ENCODE data around the gene EPC2.

Gene EPC2, protein sequence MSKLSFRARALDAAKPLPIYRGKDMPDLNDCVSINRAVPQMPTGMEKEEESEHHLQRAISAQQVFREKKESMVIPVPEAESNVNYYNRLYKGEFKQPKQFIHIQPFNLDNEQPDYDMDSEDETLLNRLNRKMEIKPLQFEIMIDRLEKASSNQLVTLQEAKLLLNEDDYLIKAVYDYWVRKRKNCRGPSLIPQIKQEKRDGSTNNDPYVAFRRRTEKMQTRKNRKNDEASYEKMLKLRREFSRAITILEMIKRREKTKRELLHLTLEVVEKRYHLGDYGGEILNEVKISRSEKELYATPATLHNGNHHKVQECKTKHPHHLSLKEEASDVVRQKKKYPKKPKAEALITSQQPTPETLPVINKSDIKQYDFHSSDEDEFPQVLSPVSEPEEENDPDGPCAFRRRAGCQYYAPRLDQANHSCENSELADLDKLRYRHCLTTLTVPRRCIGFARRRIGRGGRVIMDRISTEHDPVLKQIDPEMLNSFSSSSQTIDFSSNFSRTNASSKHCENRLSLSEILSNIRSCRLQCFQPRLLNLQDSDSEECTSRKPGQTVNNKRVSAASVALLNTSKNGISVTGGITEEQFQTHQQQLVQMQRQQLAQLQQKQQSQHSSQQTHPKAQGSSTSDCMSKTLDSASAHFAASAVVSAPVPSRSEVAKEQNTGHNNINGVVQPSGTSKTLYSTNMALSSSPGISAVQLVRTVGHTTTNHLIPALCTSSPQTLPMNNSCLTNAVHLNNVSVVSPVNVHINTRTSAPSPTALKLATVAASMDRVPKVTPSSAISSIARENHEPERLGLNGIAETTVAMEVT

DNA sequence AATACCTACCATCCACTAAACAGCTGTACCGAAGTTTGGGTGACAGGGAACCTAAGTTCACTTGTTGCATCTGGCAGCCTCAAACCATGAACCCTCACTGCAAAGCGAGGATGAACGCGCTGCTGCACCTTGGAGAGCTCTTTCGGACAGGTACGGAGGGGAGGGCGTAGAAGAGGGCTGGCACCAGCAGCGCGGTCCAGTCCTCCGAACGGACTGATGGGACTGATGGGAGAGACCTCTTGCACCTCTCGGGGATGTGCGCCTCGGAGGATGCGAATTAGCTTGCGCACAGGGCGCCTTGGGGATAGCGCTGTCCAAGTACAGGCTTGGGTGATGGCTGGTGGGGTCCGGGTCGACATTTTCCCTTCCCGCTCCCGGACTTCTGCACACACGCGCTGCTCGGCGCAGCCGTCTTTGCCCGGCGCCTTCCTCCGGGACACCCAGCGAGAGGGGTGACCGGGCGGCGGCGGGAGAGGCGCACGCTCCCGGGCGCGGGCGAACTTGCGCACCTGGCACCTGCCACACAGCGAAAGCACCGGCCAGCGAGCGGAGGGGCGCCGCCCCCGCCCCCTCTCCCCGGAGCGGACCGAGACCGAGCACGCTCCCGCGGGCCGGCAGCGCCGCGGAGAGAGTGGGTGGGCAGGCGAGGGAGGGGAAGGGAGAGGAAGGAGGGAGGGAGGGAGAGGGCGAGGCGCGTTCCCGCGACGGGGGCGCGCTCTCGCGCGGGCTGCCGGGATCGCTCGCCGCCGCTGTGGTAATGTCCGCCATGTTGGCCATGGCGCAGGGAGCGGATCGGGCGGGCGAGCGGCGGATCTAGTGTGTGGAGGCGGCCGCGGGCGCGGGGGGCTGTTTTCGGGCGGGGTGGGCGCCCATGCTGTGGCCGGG is at the start of gene EPC2:
Gene EPC2 (plus strand): TSS at position 754 of the 885 bp plus-strand sequence. CDS start 267 bp downstream, outside the sequence.
- peak; percentile 81 for DNase-seq (ENCODE audit: low read depth)

DNA sequence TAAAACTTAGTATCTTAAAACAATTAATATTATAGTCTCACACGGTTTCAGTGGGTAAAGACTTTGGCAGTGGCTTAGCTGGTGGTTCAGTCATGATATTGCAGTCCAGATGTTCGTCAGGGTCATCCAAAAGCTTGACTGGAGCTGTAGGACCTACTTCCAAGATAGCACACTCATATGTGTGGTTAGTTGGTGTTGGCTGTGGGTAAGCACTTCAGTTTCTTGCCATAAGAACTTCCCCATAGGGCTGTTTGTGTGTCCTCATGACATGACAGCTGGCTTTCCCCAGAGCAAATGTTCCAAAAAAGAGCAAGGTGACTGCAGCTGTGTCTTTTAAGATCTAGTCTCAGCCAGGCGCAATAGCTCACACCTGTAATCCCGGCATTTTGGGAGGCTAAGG is 48.5 kb upstream of the EPC2 start:
- no peak for DNase-seq (ENCODE audit: low read depth)

DNA sequence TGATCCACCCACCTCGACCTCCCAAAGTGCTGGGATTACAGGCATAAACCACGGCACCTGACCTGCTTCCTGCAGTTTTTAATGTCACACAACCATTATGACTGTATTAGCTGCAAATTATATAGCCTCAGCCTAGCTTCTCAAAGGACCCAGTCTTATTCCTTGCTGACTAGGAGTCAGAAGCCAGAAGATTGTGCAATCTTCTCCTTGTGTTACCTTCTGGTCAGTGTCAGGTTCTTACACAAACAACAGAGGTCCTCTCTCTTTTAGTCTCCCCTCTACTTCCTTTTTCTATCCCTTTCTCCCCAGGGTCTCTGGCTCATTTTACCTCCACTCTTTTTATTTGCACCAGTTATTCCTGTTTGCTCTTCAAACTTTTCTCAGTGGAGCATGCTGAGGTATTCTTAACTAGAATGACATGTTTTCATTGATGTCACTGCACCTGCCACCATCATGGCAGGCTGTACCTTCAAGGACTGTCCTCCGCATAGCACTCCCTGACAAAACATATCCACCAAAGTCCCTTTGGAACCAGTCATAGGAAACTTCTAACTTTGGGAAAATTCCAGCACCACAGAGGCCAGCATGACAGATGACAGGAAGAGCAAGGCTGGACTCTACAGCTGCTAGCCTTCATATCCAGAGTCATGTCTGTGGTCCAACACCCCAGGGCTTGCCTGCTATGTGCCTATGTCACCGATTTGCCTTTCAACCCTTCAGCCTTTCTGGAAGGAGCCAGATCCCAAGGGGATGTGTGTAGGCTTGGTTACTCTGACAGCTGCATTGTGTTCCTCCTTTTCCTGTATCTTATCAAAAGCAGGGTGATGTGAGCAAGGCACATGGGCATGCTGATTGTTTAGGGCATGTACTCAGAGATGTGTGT is 45.2 kb upstream of the EPC2 start:
- DNase-seq (ENCODE audit: low read depth): no peak

DNA sequence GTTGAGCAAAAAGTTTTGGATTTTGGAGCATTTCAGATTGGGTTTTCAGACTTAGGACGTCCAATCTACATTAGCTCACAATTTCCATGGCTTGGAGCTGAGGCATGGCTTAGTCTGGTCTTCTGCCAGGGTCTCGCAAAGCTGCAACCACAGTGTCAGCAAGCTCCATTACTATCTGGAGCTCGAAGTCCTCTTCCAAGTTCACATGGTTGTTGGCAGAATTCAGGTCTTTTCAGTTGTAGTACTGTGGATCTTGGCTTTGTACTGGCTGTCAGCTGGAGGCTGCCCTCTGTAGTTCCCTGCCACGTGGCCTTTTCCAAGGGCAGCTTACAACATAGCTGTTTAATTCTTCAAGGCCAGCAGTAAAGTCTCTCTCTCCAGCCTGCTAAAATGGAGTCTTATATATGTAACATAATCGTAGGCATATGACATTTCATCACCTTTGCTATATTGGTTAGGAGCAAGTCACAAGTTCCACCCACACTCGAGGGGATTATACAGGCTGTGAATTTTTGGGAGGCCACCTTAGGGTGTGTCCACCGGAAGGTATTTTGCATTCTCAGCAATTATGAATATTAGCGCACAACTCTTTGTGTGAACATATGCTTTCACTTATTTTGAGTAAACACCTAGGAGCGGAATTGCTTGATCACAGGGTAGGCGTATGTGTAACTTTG is 41.5 kb upstream of the EPC2 start:
- no peak for DNase-seq (ENCODE audit: low read depth)

DNA sequence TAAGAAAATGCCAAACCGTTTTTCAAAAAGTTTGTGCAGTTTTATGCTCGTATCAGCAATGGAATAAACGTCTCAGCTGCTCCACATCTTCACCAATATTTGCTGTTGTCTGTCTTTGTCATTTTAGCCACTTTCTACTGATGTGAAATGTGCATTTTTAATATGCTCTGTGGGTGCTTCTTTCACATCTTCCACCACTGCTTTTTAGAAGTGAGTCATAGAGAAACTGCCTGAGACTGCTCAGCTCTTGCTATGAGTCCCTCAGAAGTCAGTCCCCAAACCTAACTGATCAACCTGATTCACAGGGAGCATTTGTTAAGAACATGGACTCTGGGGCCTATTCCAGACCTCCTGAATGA is 41.0 kb upstream of the EPC2 start:
- no peak for DNase-seq (ENCODE audit: low read depth)

DNA sequence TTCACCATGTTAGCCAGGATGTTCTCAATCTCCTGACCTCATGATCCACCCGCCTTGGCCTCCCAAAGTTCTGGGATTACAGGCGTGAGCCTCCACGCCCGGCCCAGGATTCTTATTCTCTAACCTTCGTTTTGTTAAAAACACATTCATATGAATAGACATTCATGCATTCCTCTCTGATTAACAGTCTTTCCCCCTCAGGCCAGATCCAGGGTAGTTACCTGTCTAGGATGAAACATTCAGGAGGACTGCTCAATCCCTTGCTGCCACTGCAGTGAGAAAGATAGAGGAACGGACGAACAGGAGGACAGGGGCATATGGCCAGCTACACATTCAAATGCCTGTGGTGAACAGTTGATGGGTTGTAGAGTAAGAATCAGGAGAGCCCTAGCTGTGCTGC is 39.6 kb upstream of the EPC2 start:
- DNase-seq (ENCODE audit: low read depth): no peak

DNA sequence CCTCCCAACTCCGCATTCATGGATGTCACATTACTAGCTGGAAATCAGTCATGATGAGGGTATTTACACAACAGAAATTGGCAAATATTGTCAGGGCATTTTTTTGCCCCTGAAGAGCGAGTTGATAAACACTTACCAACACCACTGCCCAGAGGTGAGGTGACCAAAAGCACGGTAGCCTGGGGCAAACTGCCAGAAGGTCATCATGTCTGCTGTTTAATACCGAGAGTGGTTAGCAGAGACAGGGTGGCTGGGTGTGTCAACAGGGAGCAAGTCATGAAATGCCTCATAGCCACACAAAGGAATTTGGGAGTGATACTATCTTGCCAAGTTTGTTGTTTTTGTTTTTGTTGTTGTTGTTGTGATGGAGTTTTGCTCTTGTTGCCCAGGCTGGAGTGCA is 37.0 kb upstream of the EPC2 start:
- DNase-seq (ENCODE audit: low read depth): no peak

DNA sequence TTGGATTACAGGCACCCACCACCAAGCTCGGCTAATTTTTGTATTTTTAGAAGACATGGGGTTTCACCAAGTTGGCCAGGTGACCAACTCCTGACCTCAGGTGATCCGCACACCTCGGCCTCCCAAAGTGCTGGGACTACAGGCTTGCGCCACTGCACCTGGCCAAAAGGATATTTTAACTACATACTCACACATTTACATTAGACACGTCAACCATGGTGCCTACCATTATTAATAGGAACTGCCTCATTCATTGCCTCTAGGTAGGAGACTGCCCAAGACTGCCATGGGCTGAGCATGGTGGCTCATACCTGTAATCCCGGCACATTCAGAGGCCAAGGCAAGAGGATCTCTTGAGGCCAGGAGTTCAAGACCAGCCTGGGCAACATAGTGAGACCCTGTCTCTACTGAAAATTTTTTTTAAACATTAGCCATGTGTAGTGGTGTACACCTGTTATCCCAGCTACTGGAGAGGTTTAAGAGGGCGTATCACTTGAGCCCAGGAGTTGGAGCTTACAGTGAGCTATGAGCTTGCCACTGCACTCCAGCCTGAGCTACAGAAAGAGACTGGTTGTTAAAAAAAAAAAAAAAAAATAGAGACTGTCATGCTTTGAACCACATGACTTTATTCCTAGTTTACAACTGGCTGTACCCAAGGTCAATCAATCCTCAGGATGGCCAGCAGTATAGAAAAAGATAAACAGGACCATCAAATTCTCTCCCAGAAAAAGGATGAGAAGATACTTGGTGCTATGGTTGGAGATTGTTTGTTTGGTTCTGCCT is 31.1 kb upstream of the EPC2 start:
- DNase-seq (ENCODE audit: low read depth): no peak

DNA sequence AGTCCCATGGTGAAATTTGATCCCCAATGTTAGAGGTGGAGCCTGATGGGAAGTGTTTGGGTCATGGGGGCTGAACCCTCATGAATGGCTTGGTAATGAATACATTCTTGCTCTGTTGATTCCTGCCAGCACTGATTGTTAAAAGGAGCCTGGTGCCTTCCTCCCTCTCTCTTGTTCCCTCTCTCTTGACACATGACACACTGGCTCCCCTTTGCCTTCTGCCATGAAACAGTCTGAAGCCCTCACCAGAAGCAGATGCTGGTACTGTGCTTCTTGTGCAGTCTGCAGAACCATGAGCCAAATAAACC is 30.6 kb upstream of the EPC2 start:
- peak; percentile 30 for DNase-seq (ENCODE audit: low read depth)

DNA sequence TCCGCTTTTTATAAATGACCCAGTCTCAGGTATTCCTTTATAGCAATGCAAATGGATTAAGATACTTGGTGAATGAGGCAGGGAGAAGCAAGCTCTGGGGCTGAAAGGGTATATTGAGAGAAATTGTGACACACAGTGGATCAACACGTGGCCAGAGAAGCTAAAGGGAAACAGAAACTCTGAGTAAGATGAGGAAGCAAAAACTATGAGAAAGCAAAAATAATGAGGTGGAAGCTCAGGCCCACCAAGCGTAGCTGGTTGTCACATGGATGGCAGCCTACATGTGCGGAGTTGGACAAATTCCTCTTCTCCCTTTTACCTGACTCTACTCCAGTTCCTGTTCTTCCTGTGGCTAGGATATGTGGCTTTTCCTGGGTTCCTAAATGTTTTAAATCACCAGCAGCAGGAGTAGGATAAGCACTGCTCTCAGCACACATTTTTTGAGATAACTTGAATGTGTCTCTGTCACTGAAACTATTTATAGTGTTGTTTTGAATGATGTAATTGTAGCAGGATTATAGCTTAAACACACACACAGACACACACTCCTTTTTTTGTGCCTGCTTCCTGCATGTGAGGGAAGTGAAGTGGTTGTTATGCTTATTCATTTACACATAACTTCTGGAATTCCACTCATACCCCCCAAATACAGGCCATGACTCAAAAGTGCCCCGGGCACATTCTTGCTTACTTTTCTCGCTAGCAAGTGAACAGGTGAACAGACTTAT is 30.1 kb upstream of the EPC2 start:
- no peak for DNase-seq (ENCODE audit: low read depth)

DNA sequence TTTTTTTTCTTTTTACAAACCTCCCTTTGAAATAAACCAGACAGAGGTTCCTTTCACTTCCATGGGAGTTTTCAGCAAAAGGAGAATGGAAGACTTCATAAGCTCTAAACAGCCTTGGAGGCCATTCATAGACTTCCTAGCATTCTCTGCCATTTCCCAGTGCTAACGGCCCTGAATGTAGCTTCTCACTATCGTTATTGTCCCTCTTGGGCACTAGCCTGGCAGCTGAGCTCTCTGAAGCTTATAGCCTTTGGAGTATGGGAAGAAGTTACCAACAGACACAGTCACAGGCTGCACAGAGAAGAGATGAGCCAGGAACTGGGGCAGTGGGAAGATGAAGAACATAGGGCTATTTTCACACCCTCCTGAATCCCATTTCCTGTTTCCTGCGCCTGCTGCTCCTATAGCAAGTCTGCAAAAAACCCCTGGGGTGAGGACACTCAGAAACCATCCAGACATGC is 29.1 kb upstream of the EPC2 start:
- no peak for DNase-seq (ENCODE audit: low read depth)

DNA sequence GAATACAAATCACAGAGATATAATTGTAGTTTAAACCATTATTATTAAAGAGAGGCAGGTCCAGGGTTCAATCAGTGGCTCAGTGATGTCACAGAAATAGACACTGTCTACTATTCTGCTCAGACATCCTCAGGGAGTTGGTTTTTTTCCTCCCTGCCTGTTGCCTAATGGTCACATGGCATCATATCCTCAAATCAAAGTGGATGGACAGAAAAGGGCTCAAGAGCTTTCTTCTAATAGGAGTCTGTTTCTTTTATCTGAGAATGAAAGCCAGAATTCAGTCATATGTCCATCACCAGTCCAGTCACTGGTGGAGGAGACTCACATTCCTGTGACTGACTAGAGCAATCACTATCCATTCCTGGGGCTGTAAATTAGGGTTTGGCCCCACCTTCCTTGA is 27.9 kb upstream of the EPC2 start:
- DNase-seq (ENCODE audit: low read depth): no peak

DNA sequence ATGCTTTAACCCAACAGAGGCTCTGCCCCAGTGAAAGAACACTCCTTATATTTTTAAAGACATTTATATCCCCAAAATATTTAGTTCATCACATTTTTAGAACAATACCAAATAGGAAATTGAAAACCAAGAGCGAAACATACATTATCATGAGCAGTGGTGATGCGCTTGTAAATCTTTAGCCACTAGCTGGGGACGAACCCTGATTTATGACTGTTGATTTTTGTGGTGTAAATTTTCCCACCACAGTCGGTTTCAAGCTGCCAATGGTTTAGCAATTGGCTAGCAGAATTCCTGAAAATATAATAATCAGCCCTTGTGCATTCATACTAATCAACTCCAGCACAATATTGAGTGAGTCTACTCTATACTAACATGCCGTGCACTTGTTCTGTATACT is 27.3 kb upstream of the EPC2 start:
- no peak for DNase-seq (ENCODE audit: low read depth)

DNA sequence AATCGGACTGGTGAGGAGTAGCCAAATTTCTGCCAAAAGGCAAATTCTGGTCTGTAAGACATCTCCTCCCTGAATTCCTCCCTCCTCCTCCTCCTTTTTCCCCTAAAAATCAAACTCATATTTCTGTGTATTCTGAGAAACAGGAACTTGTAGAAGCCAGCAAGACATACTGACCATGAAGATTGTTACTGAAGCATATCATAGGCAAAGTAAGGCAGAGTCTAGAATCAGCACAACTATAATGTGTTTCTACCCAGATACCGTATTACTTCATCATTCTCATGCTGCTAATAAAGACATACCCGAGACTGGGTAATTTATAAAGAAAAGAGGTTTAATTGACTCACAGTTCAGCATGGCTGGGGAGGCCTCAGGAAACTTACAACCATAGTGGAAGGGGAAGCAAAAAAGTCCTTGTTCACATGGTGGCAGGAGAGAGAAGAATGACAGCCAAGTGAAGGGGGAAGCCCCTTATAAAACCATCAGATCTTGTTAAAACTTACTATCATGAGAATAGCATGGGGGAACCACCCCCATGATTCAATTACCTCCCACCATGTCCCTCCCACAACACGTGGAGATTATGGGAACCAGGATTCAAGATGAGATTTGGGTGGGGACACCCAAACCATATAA is 24.9 kb upstream of the EPC2 start:
- DNase-seq (ENCODE audit: low read depth): no peak

DNA sequence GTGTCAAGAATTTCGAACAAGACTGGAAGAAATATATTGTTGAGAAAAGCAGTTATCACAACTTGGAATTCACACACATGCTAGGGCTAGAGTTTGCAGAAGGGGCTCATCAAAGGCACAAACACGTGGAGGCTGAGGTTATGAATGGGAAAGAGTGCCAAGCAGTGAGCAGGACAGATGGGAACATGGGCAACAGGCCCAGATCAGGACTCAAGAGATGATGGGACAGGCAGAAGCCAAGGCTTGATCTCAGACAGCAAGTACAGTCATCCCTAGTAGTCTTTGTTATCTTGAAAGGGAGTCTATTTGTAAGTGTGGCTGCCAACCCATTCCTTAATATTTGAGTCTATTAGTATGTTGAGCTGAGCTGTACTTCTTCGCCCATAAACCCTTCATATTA is 22.2 kb upstream of the EPC2 start:
- DNase-seq (ENCODE audit: low read depth): no peak

DNA sequence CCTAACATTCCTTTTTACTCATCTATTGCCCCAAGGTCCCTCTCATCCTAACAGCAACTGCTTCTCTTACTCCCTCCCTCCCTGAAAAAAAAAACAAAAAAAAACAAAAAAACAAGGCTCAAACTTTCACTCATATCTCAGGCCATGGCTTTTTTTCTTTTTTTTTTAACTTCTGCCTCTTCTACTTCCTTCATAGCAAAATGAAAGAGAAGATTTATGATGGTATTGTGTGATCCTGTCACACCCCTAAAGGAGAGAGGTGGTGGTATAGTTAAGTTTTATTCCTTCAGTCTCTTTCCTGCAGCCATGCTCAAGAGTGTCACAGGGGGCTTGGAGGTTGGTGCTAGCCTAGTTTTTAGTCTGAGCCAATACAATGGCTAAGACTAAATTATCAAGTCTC is 21.5 kb upstream of the EPC2 start:
- no peak for DNase-seq (ENCODE audit: low read depth)

DNA sequence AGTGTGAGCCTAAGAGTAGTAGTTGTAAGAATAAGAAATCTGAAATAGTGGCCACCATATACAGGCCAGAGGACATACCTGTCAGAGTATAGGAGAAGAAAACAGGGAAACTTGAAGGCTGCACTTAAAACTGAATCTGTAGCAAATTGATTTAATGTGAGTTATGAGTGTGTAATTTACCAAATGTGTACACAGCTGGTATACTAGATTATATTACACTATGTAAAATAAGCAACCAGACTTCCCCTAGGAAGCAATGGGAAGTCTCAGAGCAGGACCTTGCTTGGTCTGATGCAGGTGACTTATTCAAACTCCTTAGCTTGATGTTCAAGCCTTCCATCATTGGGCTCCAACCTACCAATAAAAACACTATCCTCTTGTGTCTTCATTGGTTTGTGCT is 17.3 kb upstream of the EPC2 start:
- no peak for DNase-seq (ENCODE audit: low read depth)

DNA sequence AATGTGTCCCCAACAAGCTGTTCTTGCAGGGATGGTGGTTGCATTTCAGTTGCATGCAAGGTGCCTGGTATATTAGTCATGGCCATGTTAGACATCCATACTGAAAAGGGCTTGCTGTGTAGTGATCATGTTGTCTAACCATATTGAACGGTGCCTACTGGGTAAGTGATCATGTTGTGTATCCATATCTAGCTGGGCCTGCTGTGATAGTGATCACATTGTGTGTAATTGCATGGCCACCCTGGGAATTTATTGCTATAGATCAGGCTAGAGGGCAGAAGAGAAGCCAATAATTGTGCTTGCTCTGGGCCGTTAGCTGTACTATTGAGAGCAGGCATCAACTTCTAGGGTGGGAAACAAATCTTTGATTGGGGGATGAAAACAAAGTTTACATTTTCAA is 9.8 kb upstream of the EPC2 start:
- no peak for DNase-seq (ENCODE audit: low read depth)

DNA sequence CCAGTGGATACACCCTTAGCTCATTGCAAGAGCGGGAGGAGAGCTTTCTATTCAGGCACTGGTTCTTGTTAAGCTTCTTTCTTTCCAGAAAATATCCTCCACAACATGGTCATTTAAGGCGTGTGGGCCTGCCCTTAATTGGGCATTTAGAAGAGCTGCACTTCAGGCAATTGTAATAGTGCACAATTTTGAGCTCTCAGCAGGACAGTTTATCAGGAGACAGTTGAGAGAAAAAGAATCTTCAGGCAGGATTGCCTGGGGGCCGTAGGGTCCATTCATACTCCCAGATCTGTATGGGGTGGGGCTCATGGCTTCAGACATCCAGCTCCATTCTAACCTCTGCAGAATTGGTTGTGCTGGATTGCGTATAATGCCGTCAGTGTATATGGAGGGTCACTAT is 6.0 kb upstream of the EPC2 start:
- DNase-seq (ENCODE audit: low read depth): no peak
